Osteocyte (in vitro differentiated cells): ENCODE measurements around the gene NXPH1. TPM values are rescaled to one million over a fixed set of nuclear protein-coding genes. Genes with fewer than 3 reads are reported as not detected.

Source experiments
- DNase-seq: peaks from one replicate; pipeline ENCODE4 v3.0.0; 2021; ENCODE audit warnings: mixed read lengths; ENCODE audit not compliant: unreplicated experiment; ENCODE audit errors: extremely low spot score
- H3K27ac Mint-ChIP-seq: one replicate; pipeline ENCODE4 v1.8.0; 2021; ENCODE audit warnings: mild to moderate bottlenecking, mixed read lengths; ENCODE audit not compliant: unreplicated experiment
- H3K27me3 Mint-ChIP-seq: one replicate; pipeline ENCODE4 v1.8.0; 2021; ENCODE audit warnings: mixed read lengths; ENCODE audit not compliant: unreplicated experiment
- H3K36me3 Mint-ChIP-seq: one replicate; pipeline ENCODE4 v1.8.0; 2021; ENCODE audit warnings: mixed read lengths; ENCODE audit not compliant: unreplicated experiment
- H3K4me1 Mint-ChIP-seq: one replicate; pipeline ENCODE4 v1.8.0; 2021; ENCODE audit warnings: mixed read lengths; ENCODE audit not compliant: unreplicated experiment
- H3K4me3 Mint-ChIP-seq: one replicate; pipeline ENCODE4 v1.8.0; 2021; ENCODE audit warnings: mild to moderate bottlenecking, moderate library complexity, mixed read lengths; ENCODE audit not compliant: unreplicated experiment
- H3K9me3 Mint-ChIP-seq: one replicate; pipeline ENCODE4 v1.8.0; 2021; ENCODE audit warnings: mixed read lengths; ENCODE audit not compliant: unreplicated experiment
- total RNA-seq: library from RNA; stranded (reverse); gene quantifications from 2 replicates; pipeline ENCODE4 v1.2.1, GENCODE V29; 2021
- TF ChIP-seq, protein P1 (sequence below): fragments of 200-600 bp; sonication (generic); IDR thresholded peaks from 2 replicates; pipeline ENCODE4 v1.5.0; 2021; ENCODE audit warnings: antibody characterized with exemption, mild to moderate bottlenecking, moderate library complexity

The NXPH1 gene
- total RNA-seq, 1 donor from 2014 or later: not detected

DNA sequence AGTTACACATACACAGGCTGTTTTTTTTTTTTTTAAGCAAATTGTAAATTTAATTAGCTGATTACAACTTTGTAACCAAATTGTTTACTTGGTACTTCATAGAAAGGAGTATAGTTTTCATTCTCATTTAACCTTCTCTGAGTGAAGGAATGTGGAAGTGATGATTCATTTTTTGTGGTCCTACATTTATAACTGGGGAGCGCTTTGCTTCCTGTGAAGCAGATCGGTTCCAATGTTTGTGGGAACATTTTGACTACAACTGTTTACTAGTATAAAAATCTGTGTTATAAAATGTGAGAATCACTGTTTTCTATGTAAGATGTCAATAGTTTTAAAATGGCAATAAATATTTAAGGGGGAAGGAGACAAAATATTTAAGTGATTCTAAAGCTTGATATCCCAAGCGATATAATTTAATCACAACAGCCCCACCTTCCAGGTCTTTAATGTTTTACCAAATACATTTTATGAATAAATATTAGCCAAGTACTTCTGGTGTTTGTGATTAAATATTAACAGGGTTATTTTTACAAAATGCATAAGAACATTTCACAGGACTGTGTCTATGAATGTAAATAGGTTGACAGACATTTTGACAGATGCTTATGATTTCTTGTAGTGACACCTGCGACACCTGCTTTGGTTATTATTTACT is 57.1 kb downstream of the NXPH1 start:
- Mint-ChIP-seq H3K27me3 (no peaks in the 10 kb centered on the region), H3K36me3 (no peaks in the 10 kb centered on the region), H3K4me1 (no peaks in the 10 kb centered on the region), H3K4me3 (no peak overlapping the region), H3K27ac (no peak overlapping the region), H3K9me3 (peaks cover 17% of the 10 kb centered on the region)
- TF ChIP-seq, protein P1, sequence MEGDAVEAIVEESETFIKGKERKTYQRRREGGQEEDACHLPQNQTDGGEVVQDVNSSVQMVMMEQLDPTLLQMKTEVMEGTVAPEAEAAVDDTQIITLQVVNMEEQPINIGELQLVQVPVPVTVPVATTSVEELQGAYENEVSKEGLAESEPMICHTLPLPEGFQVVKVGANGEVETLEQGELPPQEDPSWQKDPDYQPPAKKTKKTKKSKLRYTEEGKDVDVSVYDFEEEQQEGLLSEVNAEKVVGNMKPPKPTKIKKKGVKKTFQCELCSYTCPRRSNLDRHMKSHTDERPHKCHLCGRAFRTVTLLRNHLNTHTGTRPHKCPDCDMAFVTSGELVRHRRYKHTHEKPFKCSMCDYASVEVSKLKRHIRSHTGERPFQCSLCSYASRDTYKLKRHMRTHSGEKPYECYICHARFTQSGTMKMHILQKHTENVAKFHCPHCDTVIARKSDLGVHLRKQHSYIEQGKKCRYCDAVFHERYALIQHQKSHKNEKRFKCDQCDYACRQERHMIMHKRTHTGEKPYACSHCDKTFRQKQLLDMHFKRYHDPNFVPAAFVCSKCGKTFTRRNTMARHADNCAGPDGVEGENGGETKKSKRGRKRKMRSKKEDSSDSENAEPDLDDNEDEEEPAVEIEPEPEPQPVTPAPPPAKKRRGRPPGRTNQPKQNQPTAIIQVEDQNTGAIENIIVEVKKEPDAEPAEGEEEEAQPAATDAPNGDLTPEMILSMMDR: no peak
- DNase-seq: no peak

DNA sequence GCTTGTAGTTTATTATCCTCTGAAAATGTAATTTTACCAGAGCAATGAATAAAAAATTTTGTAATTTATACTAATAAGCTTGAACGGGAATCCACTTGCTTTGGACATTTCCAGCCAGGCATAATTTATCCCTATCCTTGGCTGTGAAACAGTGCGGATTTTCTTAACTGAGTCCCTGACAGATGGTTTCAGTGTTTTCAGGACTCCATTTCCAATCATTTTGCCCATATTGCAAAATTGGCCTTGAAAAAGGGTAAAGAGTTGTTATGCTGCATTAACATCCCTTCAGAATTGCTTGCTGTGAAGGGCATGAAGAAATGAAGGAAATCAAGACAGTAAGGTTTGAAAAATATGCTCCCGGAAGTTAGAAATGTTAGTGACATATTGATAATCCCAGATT is 57.7 kb downstream of the NXPH1 start:
- TF ChIP-seq, protein P1: no peak
- H3K36me3 Mint-ChIP-seq: no peaks in the 10 kb centered on the region
- DNase-seq: no peak
- H3K9me3 Mint-ChIP-seq: peaks cover 17% of the 10 kb centered on the region
- no peaks in the 10 kb centered on the region for H3K4me1 Mint-ChIP-seq
- H3K4me3 Mint-ChIP-seq: no peak overlapping the region
- H3K27ac Mint-ChIP-seq: no peak overlapping the region
- H3K27me3 Mint-ChIP-seq: no peaks in the 10 kb centered on the region

GRCh38 chr7:8491544-8492489 is 58.4 kb downstream of the NXPH1 start:
- TF ChIP-seq, protein P1: no peak
- Mint-ChIP-seq H3K36me3 (no peaks in the 10 kb centered on the region), H3K27ac (no peak overlapping the region), H3K4me3 (no peak overlapping the region), H3K9me3 (peaks cover 17% of the 10 kb centered on the region), H3K27me3 (no peaks in the 10 kb centered on the region), H3K4me1 (no peaks in the 10 kb centered on the region)
- DNase-seq: no peak

DNA sequence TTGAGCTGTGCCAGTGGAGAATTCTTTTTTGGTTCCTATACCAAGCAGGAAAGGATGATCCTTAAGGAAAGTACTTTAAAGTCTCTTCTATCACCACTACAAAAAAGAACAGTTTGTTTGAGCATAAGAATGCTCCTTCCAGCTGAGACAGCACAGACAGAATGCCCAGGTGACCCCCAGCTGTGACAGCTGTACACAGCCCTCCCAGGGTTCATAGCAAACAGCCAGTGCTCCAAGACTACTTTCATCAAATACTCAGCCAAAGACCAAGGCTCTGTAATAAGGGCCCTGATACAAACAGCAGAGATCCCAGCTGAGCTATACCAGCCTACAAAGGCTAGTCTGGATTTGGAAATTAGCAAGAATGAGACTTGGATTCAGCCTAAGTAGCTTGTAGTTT is 65.7 kb downstream of the NXPH1 start:
- TF ChIP-seq, protein P1: no peak
- Mint-ChIP-seq H3K27ac (no peak overlapping the region), H3K36me3 (no peaks in the 10 kb centered on the region), H3K4me3 (no peak overlapping the region), H3K4me1 (no peaks in the 10 kb centered on the region), H3K9me3 (peaks cover 23% of the 10 kb centered on the region), H3K27me3 (no peaks in the 10 kb centered on the region)
- DNase-seq: no peak

GRCh38 chr7:8500286-8500685 is 66.9 kb downstream of the NXPH1 start:
- Mint-ChIP-seq H3K9me3 (peaks cover 15% of the 10 kb centered on the region), H3K27me3 (no peaks in the 10 kb centered on the region), H3K36me3 (no peaks in the 10 kb centered on the region), H3K4me3 (no peak overlapping the region), H3K4me1 (no peaks in the 10 kb centered on the region), H3K27ac (no peak overlapping the region)
- DNase-seq: no peak
- TF ChIP-seq, protein P1: no peak
